Measurements from ENCODE around the gene C4orf36.

C4orf36 gene

DNA sequence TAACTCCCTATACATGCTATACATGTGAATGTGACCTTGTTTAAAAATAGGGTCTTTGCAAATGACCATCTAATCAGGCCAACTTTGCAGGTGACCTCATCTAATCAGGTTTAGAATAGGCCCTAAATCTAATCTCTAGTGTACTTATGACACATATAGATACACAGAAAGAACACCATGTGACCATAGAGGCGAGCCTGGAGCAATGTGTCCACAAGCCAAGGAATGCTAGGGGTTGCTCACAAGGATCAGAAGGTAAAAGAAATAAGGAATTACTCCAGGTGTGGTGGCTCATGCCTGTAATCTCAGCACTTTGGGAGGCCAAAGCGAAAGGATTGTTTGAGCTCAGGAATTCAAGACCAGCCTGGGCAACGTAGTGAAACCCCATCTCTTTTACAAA lies 9.6 kb upstream of the C4orf36 start:
- CTCF ChIA-PET, result interaction anchor here (0.7 kb wide), 1 partner anchor 156 kb away, joined by 5 read pairs; no protein-coding TSS in a partner anchor
- TF ChIP-seq, protein P1, sequence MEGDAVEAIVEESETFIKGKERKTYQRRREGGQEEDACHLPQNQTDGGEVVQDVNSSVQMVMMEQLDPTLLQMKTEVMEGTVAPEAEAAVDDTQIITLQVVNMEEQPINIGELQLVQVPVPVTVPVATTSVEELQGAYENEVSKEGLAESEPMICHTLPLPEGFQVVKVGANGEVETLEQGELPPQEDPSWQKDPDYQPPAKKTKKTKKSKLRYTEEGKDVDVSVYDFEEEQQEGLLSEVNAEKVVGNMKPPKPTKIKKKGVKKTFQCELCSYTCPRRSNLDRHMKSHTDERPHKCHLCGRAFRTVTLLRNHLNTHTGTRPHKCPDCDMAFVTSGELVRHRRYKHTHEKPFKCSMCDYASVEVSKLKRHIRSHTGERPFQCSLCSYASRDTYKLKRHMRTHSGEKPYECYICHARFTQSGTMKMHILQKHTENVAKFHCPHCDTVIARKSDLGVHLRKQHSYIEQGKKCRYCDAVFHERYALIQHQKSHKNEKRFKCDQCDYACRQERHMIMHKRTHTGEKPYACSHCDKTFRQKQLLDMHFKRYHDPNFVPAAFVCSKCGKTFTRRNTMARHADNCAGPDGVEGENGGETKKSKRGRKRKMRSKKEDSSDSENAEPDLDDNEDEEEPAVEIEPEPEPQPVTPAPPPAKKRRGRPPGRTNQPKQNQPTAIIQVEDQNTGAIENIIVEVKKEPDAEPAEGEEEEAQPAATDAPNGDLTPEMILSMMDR (conservative IDR thresholded peaks at IDR 0.05; ENCODE audit: low read depth), result no peak
- H3K27ac ChIP-seq, result no peak overlapping the region
- no peak for DNase-seq (ENCODE audit: low spot score)
- POLR2A ChIA-PET (ENCODE audit: low non-redundant PET), result interaction anchor here (0.7 kb wide), 1 partner anchor 601 kb away, joined by 15 read pairs; no protein-coding TSS in a partner anchor

DNA sequence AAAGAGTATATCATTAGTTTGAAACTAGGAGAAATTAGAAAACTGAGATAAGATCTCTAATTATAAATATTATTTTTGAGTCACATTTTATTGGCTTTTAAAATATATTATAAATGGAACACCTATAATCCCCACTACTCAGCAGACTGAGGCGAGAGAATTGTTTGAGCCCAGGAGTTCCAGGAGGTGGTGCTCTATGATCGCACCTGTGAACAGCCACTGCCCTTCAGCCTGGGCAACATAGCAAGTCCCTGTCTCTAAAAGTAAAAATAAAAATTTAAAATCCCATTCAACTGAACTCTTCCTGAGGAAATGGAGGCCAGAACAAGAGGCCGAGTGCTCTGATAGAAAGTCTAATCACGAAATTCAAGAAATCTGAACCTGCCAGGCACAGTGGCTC lies 6.3 kb upstream of the C4orf36 start:
- POLR2A ChIA-PET (ENCODE audit: low non-redundant PET), result no interaction called here
- CTCF ChIA-PET, result interaction anchor here (0.6 to 0.7 kb wide), 3 partner anchors 359 to 1449 kb away, joined by 5 to 8 read pairs (median 5); no protein-coding TSS in a partner anchor
- no peak overlapping the region for H3K27ac ChIP-seq
- TF ChIP-seq, protein P1 (conservative IDR thresholded peaks at IDR 0.05; ENCODE audit: low read depth), result peak; percentile 36; the same call in 1 of the 2 replicates
- no peak for DNase-seq (ENCODE audit: low spot score)

DNA sequence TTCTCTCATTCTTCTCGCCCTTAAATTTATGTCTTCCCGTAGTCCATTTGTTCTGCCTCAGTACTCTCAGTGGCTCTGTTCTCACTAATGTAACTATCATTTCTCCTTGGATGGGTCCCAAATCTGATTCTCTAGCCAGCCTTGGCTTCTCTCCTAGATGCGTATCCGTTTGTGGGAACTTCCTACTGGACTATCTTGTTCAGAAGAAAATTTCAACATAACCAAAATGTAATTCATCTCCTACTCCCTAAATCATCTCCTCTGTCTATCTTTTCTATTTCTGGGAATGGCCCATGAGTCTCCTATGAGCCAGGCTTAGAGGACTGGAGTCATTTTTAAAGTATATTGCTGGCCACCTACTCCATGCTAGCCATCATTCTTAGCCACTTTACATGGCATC lies 4.4 kb upstream of the C4orf36 start:
- ChIA-PET POLR2A (ENCODE audit: low non-redundant PET) (no interaction called here), CTCF (no interaction called here)
- DNase-seq (ENCODE audit: low spot score), result no peak
- no peak overlapping the region for H3K27ac ChIP-seq
- TF ChIP-seq, protein P1 (conservative IDR thresholded peaks at IDR 0.05; ENCODE audit: low read depth), result no peak

DNA sequence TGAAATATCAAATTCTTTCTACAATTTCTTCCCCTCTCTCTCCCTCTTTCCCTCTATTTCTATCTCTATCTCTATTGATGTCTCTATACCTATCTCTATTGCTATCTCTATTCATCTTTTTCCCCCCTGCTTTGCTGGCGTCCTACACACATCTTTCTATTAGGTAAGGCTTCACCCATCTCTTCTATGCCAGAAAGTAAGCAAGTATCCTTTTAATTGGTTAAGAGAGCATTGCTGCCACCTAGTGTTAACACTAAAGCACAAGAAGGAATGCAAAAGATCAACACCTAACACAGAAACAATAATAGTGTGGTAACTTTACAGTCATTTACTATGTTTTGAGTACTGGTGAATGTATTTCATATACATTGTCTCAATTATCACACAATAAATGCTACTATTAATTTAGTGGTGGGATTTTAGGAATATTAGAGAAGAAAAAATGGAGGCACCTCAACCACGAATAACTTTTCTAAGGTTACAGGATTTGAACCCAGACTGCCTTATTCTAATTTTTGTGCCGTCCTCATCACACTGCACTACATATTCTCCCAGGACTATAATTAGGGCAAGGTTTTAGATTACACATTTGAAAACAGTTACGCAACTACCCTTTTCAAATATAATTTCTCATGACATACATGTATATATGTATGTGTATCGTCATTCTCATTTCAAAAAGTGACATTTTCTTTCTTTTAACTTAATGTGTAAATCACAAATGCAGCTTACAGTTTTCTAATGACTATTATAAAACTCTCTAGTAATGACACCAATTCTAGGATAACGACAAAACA lies 3.7 kb upstream of the C4orf36 start:
- H3K27ac ChIP-seq, result no peak overlapping the region
- TF ChIP-seq, protein P1 (conservative IDR thresholded peaks at IDR 0.05; ENCODE audit: low read depth), result peak; percentile 76
- ChIA-PET POLR2A (ENCODE audit: low non-redundant PET) (no interaction called here), CTCF (interaction anchor here (0.8 kb wide), 1 partner anchor 17 kb away, joined by 5 read pairs; no protein-coding TSS in a partner anchor)
- DNase-seq (ENCODE audit: low spot score), result peak; percentile 50

DNA sequence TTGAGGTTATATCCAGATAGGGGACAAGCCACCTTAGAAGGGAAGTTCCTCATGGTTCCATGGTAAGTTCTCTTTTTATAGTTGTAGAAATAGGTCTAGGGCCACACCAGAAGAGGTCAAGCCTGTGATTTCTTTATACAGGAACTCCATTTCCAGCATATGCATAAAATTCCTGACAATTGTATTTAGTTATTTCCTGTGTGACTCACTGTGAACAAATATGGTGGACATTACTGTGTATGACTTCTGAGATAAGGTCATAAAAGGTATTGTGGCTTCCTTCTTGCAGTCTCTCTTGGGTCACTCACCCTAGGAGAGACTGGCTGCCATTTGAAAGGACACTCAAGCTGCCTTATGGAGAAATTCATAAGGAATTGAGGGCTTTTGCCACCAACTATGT lies 2.2 kb upstream of the C4orf36 start:
- DNase-seq (ENCODE audit: low spot score), result no peak
- H3K27ac ChIP-seq, result no peak overlapping the region
- TF ChIP-seq, protein P1 (conservative IDR thresholded peaks at IDR 0.05; ENCODE audit: low read depth), result no peak
- CTCF ChIA-PET, result interaction anchor here (0.7 to 0.8 kb wide), 2 partner anchors 162 to 395 kb away, joined by 3 to 5 read pairs; no protein-coding TSS in a partner anchor
- POLR2A ChIA-PET (ENCODE audit: low non-redundant PET), result no interaction called here

DNA sequence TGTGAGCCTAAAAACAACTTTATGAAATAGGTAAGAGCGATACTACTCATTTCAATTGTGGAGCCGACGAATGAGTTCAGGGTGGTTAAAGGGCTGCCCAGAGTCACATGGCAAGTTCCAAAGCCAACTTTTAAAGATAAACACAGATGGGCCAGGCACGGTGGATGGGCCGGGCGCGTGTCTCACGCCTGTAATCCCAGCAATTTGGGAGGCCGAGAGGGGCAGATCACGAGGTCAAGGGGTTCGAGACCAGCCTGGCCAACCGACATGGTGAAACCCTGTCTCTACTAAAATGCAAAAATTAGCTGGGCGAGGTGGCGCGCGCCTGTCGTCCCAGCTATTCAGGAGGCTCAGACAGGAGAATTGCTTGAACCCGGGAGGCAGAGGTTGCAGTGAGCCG lies 914 bp upstream of the C4orf36 start:
- DNase-seq (ENCODE audit: low spot score), result no peak
- POLR2A ChIA-PET (ENCODE audit: low non-redundant PET), result no interaction called here
- TF ChIP-seq, protein P1 (conservative IDR thresholded peaks at IDR 0.05; ENCODE audit: low read depth), result no peak
- peak overlapping the region; percentile 95 for H3K27ac ChIP-seq
- CTCF ChIA-PET, result no interaction called here
